Measurements from ENCODE around the gene TMEM86B.
"Not testable (repeated sequence)": the region's sequence is repeated elsewhere in the genome, so short reads cannot be mapped to it uniquely, and the experiment has no call there.

The TMEM86B gene

DNA sequence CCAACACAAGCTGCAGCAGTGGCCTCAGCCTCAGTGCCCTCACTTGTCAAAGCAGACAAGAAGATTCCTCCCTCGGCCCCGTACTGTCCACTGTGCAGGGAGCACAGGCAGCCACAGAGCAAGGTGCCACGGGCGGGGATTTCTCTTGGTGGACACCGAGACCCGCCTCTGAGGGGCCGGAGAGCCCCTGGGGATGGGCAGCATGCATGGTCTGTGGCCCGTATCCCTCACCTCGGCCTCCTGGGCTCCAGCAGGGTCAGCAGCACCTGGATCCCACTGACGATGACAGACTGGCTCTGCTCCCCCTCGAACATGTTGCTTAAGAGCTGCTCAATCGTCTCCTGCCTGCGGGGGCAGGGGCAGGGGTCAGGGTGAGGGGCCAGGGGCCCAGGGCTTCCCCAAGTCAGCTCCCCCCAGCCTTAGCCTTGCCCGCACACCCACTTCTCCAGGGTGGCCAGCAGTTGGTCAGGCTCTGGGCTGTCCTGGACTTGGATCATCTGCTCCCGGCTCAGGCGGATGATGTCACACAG is 13.4 kb upstream of the TMEM86B start:
- no peak for DNase-seq (ENCODE audit: low read depth)

DNA sequence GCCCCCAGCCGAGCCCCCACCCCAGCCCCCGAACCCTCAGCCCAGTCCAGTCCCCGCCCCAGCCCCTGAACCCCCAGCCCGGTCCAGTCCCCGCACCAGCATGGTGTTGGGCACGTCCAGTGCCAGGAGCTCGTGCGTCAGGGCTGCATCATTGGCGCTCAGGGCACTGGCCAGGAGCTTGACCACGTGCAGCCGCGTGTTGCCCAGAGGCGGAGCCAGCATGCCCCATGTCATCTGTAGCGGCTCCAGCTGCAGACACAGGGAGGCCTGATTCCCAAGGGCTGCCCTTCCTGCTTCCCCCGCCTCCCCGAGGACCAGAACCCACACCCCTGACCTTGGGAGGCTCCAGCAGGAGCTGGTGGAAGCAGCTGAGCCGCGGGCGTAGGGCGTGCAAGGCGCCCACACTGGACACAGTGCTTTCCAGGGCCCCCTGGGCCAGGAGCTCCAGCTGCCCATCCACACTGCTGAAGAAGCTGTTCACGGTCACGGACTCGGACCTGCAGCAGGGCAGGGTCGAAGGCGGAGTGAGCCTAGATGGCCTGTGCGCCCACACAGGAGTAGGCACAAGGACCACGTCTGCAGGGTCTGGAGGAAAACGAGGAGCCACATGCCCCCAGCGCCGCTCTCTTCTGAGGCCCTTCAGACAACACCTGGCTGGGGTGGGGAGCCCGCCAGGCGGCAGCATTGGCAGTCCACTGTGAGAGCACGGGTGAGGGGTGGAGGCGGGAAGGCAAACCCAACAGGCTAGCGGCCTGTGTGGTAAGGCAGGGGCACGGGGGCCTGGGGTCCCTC is 12.8 kb upstream of the TMEM86B start:
- DNase-seq (ENCODE audit: low read depth): no peak

DNA sequence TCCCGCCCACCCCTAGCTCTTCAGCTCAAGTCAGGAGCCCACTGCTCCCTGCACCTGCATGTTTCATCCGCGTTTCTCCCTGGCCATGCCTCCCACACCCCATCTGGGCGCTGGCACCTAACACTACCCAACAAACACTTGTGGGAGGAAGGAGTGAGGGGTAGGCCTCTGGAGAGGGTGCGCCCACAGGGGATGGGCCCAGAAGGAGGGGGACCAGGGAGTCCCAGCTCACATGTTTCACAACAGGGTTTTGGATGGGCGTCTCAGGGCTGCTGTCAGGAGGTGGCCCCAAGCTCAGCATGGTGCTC is 12.1 kb upstream of the TMEM86B start:
- DNase-seq (ENCODE audit: low read depth): no peak

DNA sequence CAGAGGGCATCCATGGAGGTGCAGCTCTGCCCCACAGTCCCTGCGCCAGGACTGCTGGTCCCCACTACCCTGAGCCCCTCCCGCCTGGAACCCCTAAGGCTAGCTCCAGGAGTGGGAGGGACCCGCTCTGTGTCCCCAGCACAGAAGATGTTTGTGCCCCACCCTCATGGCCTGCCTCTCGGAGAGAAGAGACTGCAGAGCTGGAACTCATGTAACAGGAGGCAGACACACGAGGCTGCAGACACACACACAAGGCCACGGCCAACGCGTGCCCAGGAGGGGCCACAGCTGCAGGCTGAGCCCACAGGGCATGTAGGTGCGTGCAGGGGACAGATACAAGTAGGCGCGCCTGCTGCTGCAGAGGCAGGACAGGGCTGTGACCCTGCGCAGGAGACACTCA is 10.4 kb upstream of the TMEM86B start:
- no peak for DNase-seq (ENCODE audit: low read depth)

DNA sequence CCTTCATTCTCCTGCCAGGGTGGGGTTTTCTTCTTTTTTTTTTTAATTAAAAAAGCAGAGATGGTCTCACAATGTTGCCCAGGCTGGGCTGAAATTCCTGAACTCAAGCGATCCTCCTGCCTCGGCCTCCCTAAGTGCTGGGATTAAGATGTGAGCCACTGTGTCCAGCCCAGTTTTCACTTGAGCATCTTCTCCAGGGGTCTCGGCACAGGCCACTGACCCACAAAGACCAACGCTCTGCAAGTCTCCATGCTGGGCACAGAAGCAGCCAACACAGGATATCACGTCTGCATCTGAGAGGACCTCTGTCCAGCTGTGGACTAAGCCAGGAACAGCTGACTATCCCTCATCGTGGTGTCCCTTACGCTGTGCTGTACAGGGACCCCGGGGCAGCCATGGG is 9.5 kb upstream of the TMEM86B start:
- DNase-seq (ENCODE audit: low read depth): no peak

DNA sequence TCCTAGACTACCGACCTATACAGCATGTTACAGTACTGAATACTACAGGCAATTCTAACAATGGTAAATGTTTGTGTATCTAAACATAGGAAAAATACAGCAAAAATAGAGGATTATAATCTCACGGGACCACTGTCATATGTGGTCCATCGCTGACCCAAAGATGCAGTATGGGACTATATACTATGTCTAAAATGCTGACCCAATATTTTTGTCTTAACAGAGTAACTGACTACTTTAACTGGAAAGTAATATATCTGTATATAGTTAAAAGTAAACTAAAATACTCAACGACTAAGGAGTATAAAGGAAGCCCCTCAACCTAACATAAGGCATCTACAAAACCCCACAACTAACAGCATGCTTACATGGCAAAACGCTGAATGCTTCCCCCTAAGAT is 4.4 kb upstream of the TMEM86B start:
- DNase-seq (ENCODE audit: low read depth): no peak

DNA sequence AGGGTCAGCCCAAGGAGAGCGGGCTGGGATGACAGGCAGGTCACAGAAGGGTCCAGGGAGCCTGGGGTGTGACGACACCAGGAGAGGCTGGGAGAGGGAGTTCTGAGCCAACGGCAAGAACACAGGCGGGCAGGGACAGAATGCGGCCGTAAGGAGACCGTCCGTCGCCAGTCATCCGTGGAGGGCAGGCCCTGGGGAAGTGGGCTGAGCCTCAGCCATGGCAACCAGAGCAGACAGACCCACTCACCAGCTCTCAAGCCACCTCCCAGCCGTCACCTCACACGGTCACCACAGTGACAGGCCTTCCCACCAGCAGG is 3.7 kb upstream of the TMEM86B start:
- DNase-seq (ENCODE audit: low read depth): no peak

DNA sequence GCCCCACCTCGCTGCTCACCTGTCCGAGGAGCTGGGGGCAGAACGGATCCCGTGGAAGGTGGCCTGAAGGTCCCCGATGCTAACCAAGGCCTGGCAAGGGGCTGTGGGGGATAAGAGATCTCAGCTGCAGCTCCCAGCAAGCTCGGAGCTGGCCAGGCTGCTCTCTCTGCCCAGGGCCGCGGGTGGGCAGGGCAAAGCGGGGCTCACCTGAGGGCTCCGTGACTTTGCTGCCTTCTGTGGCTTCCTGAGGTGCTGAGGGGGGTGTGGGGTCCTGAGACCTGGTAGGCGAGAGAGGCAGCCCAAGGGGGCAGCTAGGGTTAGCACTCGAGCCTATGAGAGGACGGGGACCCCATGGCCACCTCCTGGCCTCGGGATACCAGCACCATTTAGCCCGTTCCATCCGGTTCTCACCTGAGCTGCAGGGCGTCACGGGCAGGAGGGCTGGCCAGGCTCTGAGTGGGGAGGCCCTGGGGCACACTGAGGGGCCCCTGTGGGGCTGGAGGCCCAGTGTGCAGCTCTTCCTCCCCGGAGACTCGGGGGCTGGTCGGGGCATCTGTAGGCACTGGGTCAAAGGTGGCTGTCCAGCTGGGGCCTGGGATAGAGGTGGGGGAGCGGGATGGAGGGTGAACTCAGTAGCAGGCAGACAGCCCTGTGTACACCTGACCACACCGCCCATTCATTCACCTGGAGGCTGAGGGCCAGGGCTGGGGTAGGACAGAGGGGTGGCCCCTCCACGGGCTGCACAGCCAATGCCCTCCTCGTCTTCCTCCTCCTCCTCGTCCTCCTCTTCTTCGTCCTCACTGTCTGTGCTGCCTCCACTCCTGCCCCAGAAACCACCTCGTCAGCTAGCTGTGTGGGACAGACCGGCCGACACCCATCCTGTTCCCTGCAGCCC is 3.1 kb upstream of the TMEM86B start:
- no peak for DNase-seq (ENCODE audit: low read depth)

DNA sequence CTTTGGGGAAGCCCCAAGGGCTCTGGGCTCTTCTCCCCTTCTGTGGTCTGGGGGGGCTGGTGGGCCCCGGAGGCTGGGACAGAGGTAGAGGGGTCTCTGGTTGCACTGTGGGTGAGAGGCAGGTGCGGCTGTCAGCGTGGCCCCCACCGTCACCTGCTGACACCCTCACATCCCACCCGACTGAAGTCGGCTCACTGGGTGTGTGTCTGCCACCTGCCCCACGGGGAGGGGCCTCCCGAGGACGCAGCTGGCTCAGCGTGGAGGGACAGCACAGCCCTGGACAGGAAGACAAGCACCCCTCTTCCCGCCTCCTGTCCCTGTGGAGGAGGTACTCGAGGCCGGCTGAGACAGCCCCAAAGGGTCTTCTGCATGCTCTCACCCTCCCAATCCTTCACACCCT is 2.2 kb upstream of the TMEM86B start:
- DNase-seq (ENCODE audit: low read depth): no peak

DNA sequence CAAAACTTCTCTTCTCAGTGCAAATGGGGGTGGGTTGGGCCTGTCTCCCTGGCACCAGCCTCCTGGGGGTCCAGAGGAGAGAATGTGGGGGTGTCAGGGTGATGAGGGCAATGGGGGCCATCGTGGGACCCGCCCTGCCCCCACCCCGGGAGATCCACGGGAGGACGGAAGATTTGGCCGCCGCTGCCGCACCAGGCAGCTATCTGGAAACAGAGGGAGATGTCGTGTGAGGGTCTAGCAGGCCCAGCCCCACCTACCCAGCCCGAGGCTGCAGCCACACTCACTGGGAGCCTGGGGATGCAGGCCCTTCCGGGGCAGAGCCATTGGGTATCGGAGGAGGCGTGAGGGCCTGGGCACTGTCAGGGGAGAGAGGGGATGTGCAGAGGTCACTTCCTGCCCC is 1.8 kb upstream of the TMEM86B start:
- no peak for DNase-seq (ENCODE audit: low read depth)

DNA sequence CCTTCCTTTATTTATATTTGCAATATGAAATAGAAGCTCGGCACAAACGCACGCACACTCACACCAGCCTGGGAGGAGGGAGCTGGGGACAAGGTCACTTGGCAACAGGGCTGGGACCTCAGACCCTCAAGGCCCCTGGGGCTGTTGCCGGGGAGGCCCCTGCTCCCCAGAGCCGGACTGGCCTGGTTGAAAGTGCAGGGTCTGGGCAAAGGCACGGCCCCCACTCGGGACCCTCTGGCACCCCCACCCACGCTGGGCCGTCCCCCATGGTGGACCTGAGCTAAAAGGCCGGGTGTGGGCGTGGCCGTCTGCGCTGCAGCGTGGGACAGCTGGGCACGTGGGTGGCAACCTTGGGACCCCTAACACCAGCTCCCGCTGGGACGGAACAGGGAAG is 1.2 kb upstream of the TMEM86B start:
- no peak for DNase-seq (ENCODE audit: low read depth)

DNA sequence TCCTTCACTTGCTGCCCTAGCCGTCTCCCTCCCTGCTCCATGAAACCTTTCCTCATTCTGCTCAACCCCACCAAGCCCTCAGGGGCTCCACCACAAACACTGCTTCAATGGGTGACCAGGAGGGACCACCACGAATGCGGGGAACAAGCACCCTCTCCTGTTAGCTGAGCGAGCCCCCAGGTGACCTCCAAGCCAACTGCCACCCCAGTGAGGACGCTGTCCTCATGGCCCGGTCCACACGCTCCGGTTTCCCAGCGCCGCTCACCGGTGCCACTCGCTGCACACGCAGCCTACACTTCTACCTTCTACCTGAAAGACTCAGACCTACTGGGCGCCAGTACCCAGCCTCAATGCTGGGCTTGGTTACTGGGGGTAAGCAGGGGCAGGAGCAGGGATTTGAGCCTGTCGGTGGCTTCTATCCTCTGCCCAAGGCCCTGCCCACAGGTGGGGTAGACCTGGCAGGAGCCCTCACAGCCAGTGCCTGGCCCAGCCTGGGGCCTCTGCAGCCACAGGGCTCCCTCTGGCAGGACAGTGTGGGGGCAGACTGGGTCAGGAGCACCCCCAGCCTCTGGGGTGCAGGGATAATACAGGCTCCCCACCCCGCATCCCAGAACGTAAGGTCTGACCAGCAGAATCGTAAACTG is 704 bp upstream of the TMEM86B start:
- DNase-seq (ENCODE audit: low read depth): no peak

DNA sequence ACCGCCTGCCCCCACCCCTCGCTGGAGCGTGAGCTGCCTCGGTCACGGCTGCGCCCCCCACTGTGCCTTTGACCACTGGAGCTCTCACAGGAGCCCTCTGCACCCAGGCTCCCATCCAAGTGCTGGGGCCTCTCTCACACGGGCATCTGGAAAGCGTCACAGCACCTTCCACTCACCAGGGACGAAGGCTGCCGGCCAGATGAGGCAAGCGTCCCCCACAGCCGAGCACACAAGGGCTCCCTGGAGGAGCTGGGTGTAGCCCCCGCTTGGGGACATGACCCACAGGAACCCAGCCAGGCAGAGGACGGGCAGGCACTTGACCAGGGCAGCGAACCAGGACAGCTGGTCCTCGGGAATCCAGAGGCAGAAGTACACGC is 560 bp downstream of the TMEM86B start:
- no peak for DNase-seq (ENCODE audit: low read depth)

DNA sequence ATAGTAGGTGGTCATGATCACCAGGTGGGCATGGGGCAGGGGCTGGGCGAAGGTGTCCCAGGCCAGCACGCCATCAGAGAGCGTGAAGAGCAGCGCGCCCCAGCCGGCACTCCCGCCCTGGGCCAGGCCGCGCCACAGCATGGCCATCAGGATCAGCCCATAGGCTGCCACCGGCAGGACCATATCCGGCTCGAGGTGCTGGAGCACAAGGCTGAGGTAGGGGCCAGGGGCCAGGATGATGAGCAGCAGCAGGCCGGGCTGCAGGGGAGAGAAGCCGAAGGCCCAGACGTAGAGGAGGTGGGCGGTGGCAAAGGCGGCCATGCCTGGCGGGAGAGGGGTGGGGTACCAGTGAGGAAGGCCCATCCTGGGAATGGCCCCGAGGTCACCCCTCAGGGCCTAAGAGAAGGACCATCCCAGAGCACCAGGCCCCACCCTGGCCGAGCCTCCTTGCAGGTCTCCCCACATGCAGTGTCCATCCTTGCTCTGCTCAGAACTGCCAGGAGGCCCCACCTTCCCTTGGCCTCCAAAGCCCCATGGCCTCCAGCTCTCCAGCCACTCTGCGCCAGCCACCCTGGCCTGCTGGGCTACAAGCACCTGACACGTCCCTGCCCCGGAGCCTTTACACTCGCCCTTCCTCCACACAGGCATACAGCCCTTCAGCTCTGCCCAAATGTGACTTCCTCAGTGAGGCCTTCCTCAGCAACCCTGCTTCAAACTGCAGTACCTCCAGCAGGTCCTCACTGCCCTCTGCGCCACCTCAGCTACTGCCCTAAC is 1.1 kb downstream of the TMEM86B start:
- DNase-seq (ENCODE audit: low read depth): no peak

DNA sequence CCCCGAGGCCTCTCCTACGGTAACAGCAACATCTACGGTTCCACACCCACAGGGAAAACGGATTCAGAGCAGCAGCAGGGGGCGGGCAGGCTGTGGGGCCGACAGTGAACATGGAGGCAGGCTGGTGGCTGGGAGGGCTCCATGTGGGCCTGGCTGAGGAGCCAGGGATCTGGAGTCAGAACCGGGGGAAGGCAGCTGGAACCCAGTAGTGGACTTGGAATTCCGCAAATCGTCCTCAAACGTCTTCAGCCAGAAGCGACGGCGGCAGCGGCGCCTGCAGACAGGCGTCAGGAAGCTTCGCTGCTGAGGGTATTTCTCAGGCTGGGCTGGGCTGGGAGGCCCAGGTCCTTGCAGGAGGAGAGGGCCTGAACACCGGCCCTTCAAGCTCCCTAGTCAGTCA is 1.8 kb downstream of the TMEM86B start:
- DNase-seq (ENCODE audit: low read depth): no peak

DNA sequence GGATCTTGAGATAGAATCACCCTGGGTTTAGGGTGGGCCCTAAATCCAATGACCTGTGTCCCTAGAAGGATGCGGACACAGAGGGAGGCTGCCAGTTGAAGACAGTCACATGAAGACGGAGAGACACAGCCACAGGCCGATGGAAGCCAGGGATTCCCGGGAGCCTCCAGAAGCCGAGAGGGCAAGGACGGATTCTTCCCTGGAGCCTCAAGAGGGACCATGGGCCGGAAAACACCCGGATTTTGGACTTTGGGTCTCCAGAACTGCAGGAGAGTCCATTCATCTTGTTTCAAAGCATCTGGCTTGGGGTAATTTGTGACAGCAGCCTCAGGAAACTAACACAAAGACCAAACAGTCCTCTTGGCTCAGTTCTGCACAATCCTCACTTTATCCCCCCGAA is 2.3 kb downstream of the TMEM86B start:
- no peak for DNase-seq (ENCODE audit: low read depth)

DNA sequence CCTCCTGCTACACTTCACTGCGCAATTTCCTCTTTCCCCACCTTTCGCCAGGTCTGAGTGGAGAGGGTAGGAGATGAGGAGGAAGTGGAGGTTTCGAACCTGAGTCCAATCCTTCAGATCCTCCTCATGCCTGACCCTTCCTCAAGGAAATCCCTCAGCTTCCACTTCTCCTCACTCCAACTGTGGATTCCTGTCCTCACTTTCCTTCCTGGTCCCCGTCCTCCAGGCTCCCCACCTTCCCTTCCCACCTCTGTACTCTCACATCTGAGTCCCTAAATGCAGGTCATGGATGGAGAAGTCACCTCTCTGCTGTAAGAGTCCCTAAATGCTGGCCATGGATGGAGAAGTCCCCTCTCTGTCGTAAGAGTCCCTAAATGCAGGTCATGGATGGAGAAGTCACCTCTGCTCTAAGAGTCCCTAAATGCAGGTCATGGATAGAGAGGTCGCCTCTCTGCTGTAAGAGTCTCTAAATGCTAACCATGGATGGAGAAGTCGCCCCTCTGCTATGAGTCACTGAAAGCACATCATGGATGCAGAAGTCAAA is 3.1 kb downstream of the TMEM86B start:
- DNase-seq (ENCODE audit: low read depth): no peak

DNA sequence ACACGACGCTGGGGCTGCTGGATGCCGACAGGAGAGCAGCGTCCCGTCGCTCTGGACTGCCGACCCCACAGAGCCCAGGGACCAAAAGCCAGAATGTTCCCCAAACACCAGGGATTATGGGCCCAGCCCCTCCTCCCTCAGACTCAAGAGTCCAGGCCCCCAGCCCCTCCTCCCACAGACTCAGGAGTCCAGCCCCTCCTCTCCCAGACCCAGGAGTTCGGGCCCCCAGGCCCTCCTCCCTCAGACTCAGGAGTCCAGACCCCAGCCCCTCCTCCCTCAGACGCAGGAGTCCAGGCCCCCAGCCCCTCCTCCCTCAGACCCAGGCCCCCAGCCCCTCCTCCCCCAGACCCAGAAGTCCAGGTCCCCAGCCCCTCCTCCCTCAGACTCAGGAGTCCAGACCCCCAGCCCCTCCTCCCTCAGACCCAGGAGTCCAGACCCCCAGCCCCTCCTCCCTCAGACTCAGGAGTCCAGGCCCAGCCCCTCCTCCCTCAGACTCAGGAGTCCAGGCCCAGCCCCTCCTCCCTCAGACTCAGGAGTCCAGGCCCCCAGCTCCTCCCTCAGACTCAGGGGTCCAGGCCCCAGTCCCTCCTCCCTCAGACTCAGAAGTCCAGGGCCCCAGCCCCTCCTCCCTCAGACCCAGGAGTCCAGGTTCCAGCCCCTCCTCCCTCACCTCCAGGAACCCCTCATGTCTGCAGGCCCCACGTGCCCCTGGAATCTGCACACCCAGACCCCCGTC is 3.7 kb downstream of the TMEM86B start:
- not testable (repeated sequence) for DNase-seq (ENCODE audit: low read depth)

DNA sequence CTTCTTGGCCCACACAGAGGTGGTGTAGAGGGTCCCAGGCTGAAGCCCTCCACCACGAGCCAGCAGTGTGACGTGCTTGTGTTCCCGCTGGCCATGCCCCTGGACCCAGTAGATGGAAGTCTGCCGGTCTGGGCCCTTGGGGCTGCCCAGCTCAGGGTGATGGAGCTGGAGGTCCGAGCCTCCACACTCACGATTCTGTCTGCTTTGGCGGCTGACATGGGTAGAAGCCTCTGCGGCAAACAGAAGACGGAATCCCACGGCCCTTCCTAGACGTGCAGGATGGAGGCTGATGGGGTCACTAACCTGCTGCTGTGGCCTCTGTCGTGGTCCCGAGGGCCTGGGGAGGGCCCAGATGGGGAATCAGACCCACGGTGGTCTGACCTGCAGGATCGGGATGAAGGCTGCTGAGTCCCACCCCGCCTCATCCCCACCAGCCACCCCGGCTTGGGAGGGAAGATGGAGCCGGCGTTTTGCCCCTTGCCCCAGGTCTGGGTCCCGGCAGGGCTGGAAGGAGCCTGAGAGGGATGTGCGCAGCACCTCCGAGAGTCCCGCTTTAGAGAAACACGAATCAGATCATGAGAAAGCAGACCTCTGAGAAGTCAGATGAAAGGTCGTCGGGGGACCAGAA is 4.4 kb downstream of the TMEM86B start:
- DNase-seq (ENCODE audit: low read depth): no peak

DNA sequence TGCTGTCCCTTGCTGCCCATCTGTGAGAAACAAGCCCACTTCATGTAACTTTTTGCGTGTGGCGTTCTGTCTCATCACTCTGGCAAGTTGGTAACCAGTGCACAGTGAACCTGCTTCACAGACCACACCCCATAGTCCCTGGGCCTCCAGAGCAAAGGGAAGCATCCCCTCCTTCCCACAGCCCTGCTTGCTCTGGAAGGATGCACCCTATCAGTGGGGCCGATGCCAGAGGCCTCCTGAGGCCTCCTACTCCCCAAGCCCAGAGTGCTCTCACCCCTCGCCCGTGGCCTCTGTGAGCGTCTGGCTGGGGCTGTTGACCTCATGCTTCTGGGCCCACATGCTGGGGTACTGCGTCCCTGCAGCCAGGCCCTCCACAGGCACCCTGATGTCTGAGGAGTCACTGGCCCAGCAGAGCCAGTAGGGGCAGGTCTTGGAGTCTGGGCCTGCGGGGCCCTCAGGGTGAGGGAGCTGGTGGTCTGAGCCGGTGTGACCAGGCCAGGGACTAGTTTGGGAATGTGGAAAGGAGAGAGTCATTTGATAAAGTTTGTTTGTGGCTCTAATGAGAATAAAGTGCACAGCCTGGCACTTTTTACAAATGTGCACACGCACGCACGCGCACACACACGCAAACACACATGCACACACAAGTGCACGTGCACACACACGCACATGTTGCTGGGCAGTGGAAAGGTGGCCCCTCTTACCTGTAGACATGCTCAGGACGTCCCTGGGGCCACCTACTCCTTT is 5.1 kb downstream of the TMEM86B start:
- no peak for DNase-seq (ENCODE audit: low read depth)

Data from activated T-helper 9 cell treated with anti-CD3 and anti-CD28 coated beads, Interleukin-2, amount 50 U/mL, for 16 hours (primary cell).